Hypothalamus (tissue), 51 donors: ENCODE measurements around the gene OR52E8.

ENCODE experiments used
- DNase-seq, 51 donors: peaks; one replicate each; lab custom pipeline; 2025; lab: John Stamatoyannopoulos, UW

OR52E8 gene

DNA sequence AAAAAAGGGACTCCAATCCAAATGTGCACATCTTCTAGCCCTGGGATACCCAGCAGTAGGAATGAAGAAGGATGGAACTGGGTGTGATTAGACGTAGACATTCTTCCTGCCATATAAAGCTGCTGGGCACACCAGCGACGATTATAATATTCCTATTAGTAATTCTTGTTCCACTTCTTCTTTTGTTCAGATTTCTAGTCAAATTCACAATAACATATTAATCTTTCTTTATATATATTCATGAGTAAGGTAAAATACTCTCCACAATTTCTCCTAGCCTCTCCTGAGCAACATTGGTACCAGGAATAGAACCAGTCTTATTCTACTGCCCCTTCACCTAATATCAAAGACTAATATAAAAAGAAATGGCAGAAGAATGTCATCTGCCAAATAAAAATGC is at the start of gene OR52E8:
Gene OR52E8, minus strand, starts transcription at position 101 of the 400 bp plus-strand sequence. Its CDS starts 0 bp downstream, at position 101.
- DNase-seq: no peak

- no peak for DNase-seq
These were observed 42.0 kb upstream of the OR52E8 start for GRCh38 chr11:5899534-5899933.

DNA sequence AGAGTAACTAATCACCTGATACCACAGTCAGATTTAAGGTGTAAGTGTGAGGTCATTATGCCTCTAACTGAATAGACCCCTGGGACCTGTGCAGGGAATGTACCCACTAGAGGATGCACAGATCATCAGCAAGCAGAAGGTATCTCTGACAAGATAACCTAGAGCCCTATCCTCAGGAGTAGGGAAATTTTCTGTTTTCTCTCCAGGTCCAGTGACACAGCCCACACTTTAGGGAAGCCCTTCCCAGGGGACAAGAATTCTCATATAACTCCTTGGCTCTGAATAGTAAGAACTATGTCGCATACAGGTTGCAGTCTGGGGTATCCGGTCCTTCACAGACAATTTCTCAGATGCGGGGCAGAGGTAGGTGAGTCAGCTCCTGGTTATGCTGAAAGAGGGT is 35.4 kb upstream of the OR52E8 start, which contains the start of gene OR52E5:
Gene OR52E5, plus strand, starts transcription at position 301 of the 400 bp plus-strand sequence. CDS start 7,569 bp downstream, outside the sequence.
- no peak for DNase-seq

- DNase-seq: no peak
These were observed 33.8 kb upstream of the OR52E8 start for GRCh38 chr11:5891216-5891800.

DNA sequence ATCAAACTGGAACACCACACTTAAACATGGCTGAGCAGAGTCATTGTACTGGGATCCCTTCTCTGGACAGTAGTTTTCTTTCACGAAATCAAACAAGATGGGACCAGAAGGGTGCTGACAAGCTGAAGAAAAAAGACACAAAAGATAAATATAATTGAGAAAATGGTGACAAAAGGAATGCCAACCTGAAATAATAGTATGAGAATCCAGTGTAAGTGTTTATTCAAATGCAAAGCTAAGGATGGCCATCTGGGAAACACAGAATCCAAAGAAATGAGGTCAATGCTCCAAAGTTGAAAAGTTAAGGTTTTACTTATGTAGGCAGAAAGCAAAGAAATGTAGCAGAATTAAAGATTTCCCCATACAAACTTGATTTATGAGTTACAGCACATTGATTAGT is 30.2 kb upstream of the OR52E8 start:
- no peak for DNase-seq

- DNase-seq: no peak
These were observed 29.7 kb upstream of the OR52E8 start for GRCh38 chr11:5887172-5887571.

- DNase-seq: no peak
These were observed 24.3 kb upstream of the OR52E8 start for GRCh38 chr11:5881756-5882155.

DNA sequence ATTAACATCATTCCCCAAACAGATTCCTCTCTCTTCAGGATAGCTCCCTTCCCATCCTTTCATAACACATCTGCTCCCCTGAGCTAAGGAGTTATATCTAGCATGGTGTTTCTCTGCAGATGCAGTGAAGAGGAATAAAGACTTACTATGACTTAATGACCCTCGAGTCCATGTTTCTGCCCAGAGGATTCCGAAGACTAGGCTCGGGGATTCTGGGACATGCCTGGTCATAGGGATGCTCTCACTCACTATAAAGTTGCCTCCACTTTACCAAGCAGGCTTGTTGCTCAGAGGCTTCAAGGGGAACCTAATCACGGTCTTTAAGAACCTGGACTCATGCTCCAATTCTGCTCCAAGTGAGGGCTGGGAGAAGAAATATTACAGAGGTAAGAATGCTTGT is 22.8 kb upstream of the OR52E8 start, which contains the start of gene OR52E4:
Gene OR52E4, plus strand, starts transcription at position 301 of the 400 bp plus-strand sequence. CDS start 3,664 bp downstream, outside the sequence.
- DNase-seq: no peak

DNA sequence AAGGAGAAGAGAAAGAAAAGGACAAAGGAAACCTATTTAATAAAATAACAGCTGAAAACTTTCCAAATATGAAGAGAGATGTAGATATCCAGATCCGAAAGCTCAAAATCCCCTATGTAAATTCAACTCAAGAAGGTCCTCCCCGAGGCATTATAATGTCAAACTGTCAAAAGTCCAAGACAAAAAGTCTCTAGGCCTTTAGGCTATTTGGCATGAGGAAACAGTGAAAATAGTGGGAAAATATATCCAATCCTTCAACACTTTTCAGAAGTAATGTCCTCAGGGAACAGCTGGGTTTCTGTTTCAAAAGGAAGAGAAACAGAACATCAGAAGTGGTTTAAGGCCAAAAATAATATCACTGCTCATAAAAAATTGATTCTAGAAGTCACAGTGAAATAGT is 21.1 kb upstream of the OR52E8 start:
- no peak for DNase-seq

DNA sequence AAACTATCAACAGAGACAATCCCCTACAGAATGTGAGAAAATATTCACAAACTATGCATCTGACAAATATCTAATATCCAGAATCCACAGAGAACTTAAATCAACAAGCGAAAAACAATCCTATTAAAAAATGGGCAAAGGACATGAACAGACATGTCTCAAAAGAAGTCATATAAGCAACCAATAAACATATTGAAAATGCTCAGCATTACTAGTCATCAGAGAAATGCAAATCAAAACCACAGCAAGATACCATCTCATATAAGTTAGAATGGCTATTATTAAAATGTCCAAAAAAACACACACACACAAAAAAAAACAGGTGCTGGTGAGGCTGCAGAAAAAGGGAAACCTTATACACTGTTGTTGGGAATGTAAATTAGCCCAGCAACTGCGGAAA is 8.3 kb upstream of the OR52E8 start:
- no peak for DNase-seq

- no peak for DNase-seq
These were observed 6.5 kb downstream of the OR52E8 start for GRCh38 chr11:5851002-5851401.

GRCh38 chr11:5847711-5848110 is 9.8 kb downstream of the OR52E8 start:
- DNase-seq: no peak

DNA sequence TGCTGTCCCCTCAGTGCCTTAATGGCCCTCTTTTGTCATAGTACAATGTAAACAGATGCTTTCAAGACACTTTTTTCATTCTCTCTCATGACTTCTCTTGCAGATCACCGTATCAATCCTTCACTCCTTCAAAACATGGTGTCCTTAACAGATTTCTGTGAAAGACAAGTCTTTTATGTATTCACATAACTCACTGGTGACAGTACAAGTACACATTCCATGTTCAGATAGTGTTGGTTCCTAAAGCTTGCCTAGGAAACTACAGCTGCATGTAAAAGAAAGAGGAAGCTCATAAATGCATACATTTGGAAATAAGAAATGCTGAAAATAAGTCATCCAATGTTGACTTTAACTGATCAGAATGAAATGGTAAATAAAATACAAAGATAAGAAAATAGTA is 10.8 kb downstream of the OR52E8 start:
- no peak for DNase-seq

DNA sequence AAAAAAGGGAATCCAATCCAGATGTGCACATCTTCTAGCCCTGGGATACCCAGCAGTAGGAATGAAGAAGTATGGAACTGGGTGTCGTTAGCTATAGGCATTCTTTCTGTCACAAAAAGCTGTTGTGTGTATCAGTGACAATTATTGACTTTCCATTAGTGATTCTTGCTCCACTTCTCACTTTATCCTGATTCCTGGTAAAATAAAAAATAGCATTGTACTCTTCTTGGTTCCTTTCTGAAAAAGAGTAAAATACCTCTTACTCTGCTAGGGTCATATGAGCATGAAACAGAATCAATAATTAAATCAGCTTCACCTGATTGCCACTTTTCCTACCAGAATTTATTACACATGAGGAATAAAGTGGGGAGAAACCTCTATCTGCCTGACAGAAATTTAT is 15.7 kb downstream of the OR52E8 start, which contains the start of gene OR52E6:
Gene OR52E6, minus strand, starts transcription at position 101 of the 400 bp plus-strand sequence. Its CDS starts 0 bp downstream, at position 101.
- no peak for DNase-seq

DNA sequence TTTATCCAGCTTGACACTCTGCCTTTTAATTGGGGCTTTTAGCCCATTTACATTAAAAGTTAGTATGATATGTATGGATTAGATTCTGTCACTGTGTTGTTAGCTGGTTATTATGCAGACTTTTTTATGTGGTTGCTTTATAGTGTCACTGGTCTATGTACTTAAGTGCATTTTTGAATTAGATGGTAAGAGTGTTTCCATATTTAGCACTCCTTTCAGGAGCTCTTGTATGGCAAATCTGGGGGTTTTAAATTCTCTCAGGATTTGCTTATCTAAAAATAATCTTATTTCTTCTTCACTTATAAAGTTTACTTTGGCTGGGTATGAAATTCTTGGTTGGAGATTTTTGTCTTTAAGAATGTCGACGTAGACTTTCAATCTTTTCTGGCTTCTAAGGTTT is 19.8 kb downstream of the OR52E8 start:
- DNase-seq: no peak

DNA sequence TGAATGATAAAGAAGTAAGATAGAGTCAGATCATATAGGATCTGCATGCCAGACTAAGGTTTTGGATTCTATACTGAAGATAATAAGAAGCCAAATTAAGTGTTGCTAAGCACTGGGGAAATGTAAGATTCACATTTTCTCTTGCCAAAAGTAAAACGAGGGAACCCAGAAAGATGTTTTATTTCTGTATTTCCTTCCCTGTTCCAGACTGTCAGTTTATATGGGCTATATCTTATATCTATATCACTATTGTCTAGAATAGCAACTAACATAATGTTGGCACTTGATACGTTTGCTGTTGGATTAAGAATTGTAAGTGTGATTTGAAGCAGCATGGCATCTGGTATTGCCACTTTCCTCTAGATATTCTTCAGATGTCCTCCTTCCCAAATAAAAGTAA is 24.0 kb downstream of the OR52E8 start:
- DNase-seq: no peak

- no peak for DNase-seq
These were observed 26.2 kb downstream of the OR52E8 start for GRCh38 chr11:5831196-5831829.

GRCh38 chr11:5818245-5818886 is 39.1 kb downstream of the OR52E8 start:
- no peak for DNase-seq

GRCh38 chr11:5815534-5815933 is 42.0 kb downstream of the OR52E8 start:
- no peak for DNase-seq

DNA sequence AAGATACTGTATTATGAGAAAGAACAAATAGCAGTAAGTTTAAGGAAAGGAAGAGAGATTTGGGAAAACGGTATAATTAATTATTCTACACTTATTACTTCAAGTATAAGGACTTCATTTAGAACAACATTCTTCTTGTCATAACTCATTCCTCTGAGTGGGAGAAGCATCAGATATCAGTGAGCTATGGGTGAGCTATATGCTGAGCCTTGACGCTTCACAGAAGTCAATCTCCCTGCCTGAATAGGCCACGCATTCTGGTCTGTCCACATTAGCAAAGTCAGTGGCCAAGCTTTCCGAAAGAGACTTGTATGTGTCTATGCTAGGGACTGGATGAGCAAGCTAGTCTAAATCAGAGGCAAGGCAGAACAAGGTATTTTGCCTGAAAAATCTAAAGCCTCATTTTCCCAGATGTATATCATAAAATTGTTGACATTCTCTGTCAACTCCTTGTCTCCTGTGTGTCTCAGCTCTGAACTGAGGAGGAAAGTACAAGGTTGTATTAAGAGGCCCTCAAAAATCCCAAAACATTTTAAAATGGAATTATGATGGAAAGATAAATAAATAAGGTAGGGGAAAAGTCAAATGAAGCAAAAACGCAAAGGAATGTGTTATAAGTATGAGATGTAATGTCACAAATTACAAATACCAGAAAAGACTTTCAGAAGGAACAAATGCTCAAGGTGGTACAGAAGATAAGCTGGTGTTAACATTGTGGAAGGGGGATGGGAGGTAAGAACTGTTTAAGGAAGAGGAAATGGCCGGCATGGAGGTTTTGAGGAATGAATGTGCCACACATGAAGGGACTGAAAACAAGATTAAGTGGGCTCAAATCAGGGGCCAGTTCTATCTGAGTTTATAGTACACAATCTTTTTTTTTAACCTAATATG is 47.3 kb downstream of the OR52E8 start:
- DNase-seq: no peak

GRCh38 chr11:5809122-5809519 is 48.4 kb downstream of the OR52E8 start:
- no peak for DNase-seq
